K562 (cell line): ENCODE measurements around the gene KNDC1.

Source experiments
- ARNT ChIP-seq, 2 experiments: fragments of 450-650 bp; IDR thresholded peaks; 2 replicates each; pipeline ENCODE4 v1.6.1; 2016; ENCODE audit warnings: mild to moderate bottlenecking in 1 of 2
- CREM ChIP-seq: IDR thresholded peaks from 2 replicates; pipeline ENCODE4 v1.6.1; 2014; ENCODE audit warnings: antibody characterized with exemption, low read depth
- CTCF ChIP-seq, 3 experiments: IDR thresholded peaks in 2 of 3; conservative IDR thresholded peaks in 1 of 3; 2 replicates each; pipeline ENCODE4 v1.5.1; 2011 to 2012; ENCODE audit warnings: low read length in 3 of 3, mild to moderate bottlenecking in 3 of 3, control low read depth in 2 of 3, improper control_type of control experiment in 1 of 3, inconsistent platforms in 1 of 3, low read depth in 1 of 3, mixed read lengths in 1 of 3, moderate library complexity in 1 of 3; ENCODE audit not compliant: insufficient read depth in 2 of 3
- EP400 ChIP-seq: fragments of 450-650 bp; IDR thresholded peaks from 2 replicates; pipeline ENCODE4 v1.6.1; 2017; ENCODE audit warnings: antibody characterized with exemption, mild to moderate bottlenecking, moderate library complexity
- MAFK ChIP-seq: IDR thresholded peaks from 2 replicates; pipeline ENCODE4 v1.6.1; 2011; ENCODE audit warnings: low read length, improper control_type of control experiment
- ZBTB7A ChIP-seq: IDR thresholded peaks from 2 replicates; pipeline ENCODE4 v1.6.1; 2011; ENCODE audit warnings: low read depth, mild to moderate bottlenecking, low read length, moderate library complexity, borderline replicate concordance; ENCODE audit not compliant: control insufficient read depth

GRCh38 chr10:133245439-133246235 is 85.6 kb downstream of the KNDC1 start:
- TF ChIP-seq EP400 (0 out of 2 replicates have a peak, but pooled peaks have one; percentile 34), ARNT (IDR thresholded peaks at IDR 0.05) (no peak), MAFK (no peak), CTCF (IDR thresholded peaks at IDR 0.05 in 2 of 3, conservative IDR thresholded peaks at IDR 0.05 in 1 of 3; ENCODE audit: insufficient read depth in 2 of 3, low read depth in 1 of 3, low read length in 3 of 3) (no peak), ZBTB7A (peak; percentile 95), CREM (0 out of 2 replicates have a peak, but pooled peaks have one; percentile 3)
